ENCODE measurements around the gene CERS5. TPM values are rescaled to one million over a fixed set of nuclear protein-coding genes. Genes with fewer than 3 reads are reported as not detected.
A peak's percentile ranks its signal among the peaks of the same experiment; 100 is the strongest.

CERS5 gene
- polyA plus RNA-seq (2013, experiment 1 of 2; ENCODE audit: insufficient read length) = 54.2 TPM
- polyA plus RNA-seq (2013, experiment 2 of 2; ENCODE audit: insufficient read length) = 42.1 TPM

GRCh38 chr12:50167049-50167828, at the start of gene CERS5:
Gene CERS5 (minus strand): TSS chr12:50167369. CDS start chr12:50167297, 72 bp downstream.
- peak; percentile 99 for DNase-seq

GRCh38 chr12:50215033-50215432, 47.9 kb upstream of the CERS5 start:
- DNase-seq = peak; percentile 27

- DNase-seq = no peak
Observed at GRCh38 chr12:50214018-50214417, 46.8 kb upstream of the CERS5 start.

- DNase-seq = no peak
Observed at GRCh38 chr12:50213439-50213838, 46.3 kb upstream of the CERS5 start.

- DNase-seq = no peak
Observed at GRCh38 chr12:50212071-50212467, 44.9 kb upstream of the CERS5 start.

GRCh38 chr12:50211392-50212070, 44.4 kb upstream of the CERS5 start:
- peak; percentile 71 for DNase-seq

- no peak for DNase-seq
Observed at GRCh38 chr12:50207424-50207823, 40.3 kb upstream of the CERS5 start.

GRCh38 chr12:50205648-50206047, 38.5 kb upstream of the CERS5 start:
- no peak for DNase-seq

GRCh38 chr12:50203691-50204090, 36.5 kb upstream of the CERS5 start:
- no peak for DNase-seq

- peak; percentile 51 for DNase-seq
Observed at GRCh38 chr12:50201987-50202521, 34.9 kb upstream of the CERS5 start.

GRCh38 chr12:50200552-50201273, 33.5 kb upstream of the CERS5 start:
- DNase-seq = peak; percentile 49

GRCh38 chr12:50198829-50199228, 31.7 kb upstream of the CERS5 start:
- no peak for DNase-seq

GRCh38 chr12:50197297-50197727, 30.1 kb upstream of the CERS5 start:
- DNase-seq = no peak

- no peak for DNase-seq
Observed at GRCh38 chr12:50196537-50196936, 29.4 kb upstream of the CERS5 start.

GRCh38 chr12:50195832-50196231, 28.7 kb upstream of the CERS5 start:
- no peak for DNase-seq

- DNase-seq = peak; percentile 64
Observed at GRCh38 chr12:50192908-50193307, 25.7 kb upstream of the CERS5 start.

- DNase-seq = no peak
Observed at GRCh38 chr12:50192236-50192635, 25.1 kb upstream of the CERS5 start.

- DNase-seq = no peak
Observed at GRCh38 chr12:50190859-50191258, 23.7 kb upstream of the CERS5 start.

GRCh38 chr12:50188875-50189575, 21.9 kb upstream of the CERS5 start:
- DNase-seq = no peak

- DNase-seq = no peak
Observed at GRCh38 chr12:50188241-50188781, 21.1 kb upstream of the CERS5 start.

GRCh38 chr12:50187084-50187900, 20.1 kb upstream of the CERS5 start:
- DNase-seq = peak; percentile 90

Measured in fibroblast of skin of back (primary cell).